Neural cell (in vitro differentiated cells): ENCODE results near the gene TCL1B.

ENCODE experiments used
- EZH2 ChIP-seq: fragments of 200-600, 300-800 bp; shearing (Covaris generic), sonication (generic); IDR thresholded peaks from 2 replicates; pipeline ENCODE4 v1.6.1; 2014; ENCODE audit warnings: antibody characterized with exemption, low read length, borderline replicate concordance, mild to moderate bottlenecking; ENCODE audit not compliant: insufficient read depth, poor library complexity, severe bottlenecking
- SMC3 ChIP-seq: fragments of 450-650 bp; conservative IDR thresholded peaks from 2 replicates; pipeline ENCODE4 v1.6.1; 2014; ENCODE audit warnings: antibody characterized with exemption, mild to moderate bottlenecking, moderate library complexity; ENCODE audit not compliant: poor library complexity
- TAF1 ChIP-seq: IDR thresholded peaks from 2 replicates; pipeline ENCODE4 v1.6.1; 2012; ENCODE audit warnings: low read depth
- TF ChIP-seq, protein P1 (sequence below): fragments of 450-650 bp; IDR thresholded peaks from 2 replicates; pipeline ENCODE4 v1.5.1; 2014; ENCODE audit warnings: antibody characterized with exemption, mild to moderate bottlenecking, moderate library complexity; ENCODE audit not compliant: poor library complexity, severe bottlenecking
- TF ChIP-seq, protein P2 (sequence below): IDR thresholded peaks from 2 replicates; pipeline ENCODE4 v1.6.1; 2012; ENCODE audit warnings: borderline replicate concordance

DNA sequence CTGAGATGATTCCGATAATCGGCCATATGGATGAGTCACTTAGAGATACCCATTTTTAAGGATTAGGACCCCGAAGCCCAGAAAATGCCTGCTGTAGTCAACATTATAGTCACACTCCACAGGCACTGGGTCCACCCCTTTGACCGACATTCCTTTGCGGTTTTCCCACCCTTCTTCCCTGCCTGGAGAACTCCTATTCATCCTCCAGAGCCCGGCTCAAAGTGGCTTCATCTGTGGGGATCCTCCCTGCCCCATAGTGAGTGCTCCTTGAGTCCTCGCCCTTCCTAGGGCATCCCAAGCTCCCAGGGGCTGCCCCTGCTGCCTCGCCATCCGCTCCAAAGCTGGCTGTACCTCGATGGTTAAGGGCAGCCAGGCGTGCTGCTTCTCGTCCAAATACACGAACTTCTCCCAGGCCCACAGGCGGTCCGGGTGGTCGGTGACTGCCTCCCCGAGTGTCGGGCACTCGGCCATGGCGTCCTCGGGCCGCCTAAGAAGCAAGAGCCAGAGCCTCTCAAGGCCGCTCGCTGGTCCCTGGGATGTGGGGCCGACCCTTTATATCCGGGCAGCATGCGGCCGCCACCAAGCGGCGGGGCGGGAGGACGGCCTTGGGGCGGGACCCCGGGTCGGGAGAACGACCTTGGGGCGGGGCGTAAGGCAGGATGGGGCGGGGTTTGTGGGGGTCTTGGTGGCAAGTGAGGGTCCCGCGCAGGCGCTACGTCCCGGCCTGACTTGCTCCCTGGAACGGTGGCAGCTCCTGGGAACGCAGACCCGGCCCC is 27.6 kb downstream of the TCL1B start, which contains the start of gene TCL1A:
- TF ChIP-seq, protein P1, sequence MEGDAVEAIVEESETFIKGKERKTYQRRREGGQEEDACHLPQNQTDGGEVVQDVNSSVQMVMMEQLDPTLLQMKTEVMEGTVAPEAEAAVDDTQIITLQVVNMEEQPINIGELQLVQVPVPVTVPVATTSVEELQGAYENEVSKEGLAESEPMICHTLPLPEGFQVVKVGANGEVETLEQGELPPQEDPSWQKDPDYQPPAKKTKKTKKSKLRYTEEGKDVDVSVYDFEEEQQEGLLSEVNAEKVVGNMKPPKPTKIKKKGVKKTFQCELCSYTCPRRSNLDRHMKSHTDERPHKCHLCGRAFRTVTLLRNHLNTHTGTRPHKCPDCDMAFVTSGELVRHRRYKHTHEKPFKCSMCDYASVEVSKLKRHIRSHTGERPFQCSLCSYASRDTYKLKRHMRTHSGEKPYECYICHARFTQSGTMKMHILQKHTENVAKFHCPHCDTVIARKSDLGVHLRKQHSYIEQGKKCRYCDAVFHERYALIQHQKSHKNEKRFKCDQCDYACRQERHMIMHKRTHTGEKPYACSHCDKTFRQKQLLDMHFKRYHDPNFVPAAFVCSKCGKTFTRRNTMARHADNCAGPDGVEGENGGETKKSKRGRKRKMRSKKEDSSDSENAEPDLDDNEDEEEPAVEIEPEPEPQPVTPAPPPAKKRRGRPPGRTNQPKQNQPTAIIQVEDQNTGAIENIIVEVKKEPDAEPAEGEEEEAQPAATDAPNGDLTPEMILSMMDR, result no peak
- TF ChIP-seq EZH2 (no peak), TAF1 (no peak), SMC3 (no peak)
- TF ChIP-seq, protein P2, sequence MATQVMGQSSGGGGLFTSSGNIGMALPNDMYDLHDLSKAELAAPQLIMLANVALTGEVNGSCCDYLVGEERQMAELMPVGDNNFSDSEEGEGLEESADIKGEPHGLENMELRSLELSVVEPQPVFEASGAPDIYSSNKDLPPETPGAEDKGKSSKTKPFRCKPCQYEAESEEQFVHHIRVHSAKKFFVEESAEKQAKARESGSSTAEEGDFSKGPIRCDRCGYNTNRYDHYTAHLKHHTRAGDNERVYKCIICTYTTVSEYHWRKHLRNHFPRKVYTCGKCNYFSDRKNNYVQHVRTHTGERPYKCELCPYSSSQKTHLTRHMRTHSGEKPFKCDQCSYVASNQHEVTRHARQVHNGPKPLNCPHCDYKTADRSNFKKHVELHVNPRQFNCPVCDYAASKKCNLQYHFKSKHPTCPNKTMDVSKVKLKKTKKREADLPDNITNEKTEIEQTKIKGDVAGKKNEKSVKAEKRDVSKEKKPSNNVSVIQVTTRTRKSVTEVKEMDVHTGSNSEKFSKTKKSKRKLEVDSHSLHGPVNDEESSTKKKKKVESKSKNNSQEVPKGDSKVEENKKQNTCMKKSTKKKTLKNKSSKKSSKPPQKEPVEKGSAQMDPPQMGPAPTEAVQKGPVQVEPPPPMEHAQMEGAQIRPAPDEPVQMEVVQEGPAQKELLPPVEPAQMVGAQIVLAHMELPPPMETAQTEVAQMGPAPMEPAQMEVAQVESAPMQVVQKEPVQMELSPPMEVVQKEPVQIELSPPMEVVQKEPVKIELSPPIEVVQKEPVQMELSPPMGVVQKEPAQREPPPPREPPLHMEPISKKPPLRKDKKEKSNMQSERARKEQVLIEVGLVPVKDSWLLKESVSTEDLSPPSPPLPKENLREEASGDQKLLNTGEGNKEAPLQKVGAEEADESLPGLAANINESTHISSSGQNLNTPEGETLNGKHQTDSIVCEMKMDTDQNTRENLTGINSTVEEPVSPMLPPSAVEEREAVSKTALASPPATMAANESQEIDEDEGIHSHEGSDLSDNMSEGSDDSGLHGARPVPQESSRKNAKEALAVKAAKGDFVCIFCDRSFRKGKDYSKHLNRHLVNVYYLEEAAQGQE, result no peak
